Activated naive CD4-positive, alpha-beta T cell treated with anti-CD3 and anti-CD28 coated beads, Interleukin-2, amount 50 U/mL, for 24 hours (primary cell): ENCODE data around the gene YKT6.
"Not testable (repeated sequence)": the region's sequence is repeated elsewhere in the genome, so short reads cannot be mapped to it uniquely, and the experiment has no call there.

Source experiments
- H3K27ac Mint-ChIP-seq: one replicate; pipeline ENCODE4 v1.8.0; 2021; ENCODE audit warnings: mild to moderate bottlenecking, mixed read lengths
- H3K27me3 Mint-ChIP-seq: one replicate; pipeline ENCODE4 v1.8.0; 2021; ENCODE audit warnings: mixed read lengths
- H3K36me3 Mint-ChIP-seq: one replicate; pipeline ENCODE4 v1.8.0; 2021; ENCODE audit warnings: mixed read lengths
- H3K4me1 Mint-ChIP-seq: one replicate; pipeline ENCODE4 v1.8.0; 2021; ENCODE audit warnings: mixed read lengths
- H3K4me3 Mint-ChIP-seq: one replicate; pipeline ENCODE4 v1.8.0; 2021; ENCODE audit warnings: mild to moderate bottlenecking, mixed read lengths
- H3K9me3 Mint-ChIP-seq: one replicate; pipeline ENCODE4 v1.8.0; 2021; ENCODE audit warnings: mixed read lengths

Gene YKT6

DNA sequence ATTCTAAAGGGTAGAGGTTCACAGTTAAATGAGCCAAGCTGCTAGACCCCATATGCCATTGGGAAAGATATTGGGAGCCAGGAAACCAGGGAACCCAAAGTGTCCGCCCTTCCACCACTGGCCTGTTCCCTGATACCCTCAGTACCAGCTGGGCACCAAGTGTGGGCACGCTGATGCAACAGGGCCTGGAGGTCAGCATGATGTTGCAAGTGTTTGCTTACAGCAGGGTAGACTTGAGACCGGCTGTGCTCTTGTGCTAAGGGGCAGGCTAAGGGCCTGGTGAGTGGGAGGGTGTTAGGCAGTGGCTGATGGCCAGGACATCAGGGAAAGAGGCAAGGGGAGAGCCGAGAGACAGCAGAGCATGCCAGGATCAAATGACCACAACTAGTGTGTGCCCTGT, 38.6 kb upstream of the YKT6 start:
- peaks cover 2% of the 10 kb centered on the region for H3K4me1 Mint-ChIP-seq
- no peak overlapping the region for H3K4me3 Mint-ChIP-seq
- peak overlapping the region; percentile 19 for H3K27ac Mint-ChIP-seq

GRCh38 chr7:44162785-44163395, 37.9 kb upstream of the YKT6 start:
- H3K27ac Mint-ChIP-seq, result no peak overlapping the region

More for the DNA sequence above, 38.6 kb upstream of the YKT6 start:
- H3K27me3 Mint-ChIP-seq, result no peaks in the 10 kb centered on the region
- peaks cover 6% of the 10 kb centered on the region for H3K9me3 Mint-ChIP-seq
- peaks cover 1% of the 10 kb centered on the region for H3K36me3 Mint-ChIP-seq

DNA sequence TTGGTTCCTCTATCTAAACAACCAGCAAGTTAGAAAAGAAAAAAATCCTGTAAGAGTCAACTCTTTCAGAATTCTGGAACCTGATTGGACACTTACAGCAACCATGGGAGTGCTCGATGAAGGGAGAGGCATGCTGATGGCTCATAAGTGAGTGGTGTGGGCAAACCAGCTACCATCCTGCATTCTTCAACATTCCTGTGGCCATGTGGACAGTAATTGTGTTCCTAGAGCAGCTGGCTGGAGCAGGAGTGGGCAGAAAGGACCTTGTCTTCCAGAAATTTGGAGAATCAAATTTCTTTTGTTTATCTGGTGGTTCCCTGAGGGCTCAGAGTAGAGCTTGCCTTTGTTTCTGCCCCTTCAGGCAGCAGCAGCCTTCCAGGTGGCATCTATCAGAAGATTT, 37.2 kb upstream of the YKT6 start:
- Mint-ChIP-seq H3K4me3 (no peak overlapping the region), H3K36me3 (peaks cover 1% of the 10 kb centered on the region), H3K27ac (no peak overlapping the region), H3K9me3 (peaks cover 6% of the 10 kb centered on the region), H3K27me3 (no peaks in the 10 kb centered on the region), H3K4me1 (peaks cover 10% of the 10 kb centered on the region)

More at GRCh38 chr7:44162785-44163395, 37.9 kb upstream of the YKT6 start:
- Mint-ChIP-seq H3K4me1 (peaks cover 9% of the 10 kb centered on the region), H3K36me3 (peaks cover 1% of the 10 kb centered on the region), H3K27me3 (no peaks in the 10 kb centered on the region), H3K9me3 (peaks cover 6% of the 10 kb centered on the region), H3K4me3 (no peak overlapping the region)

DNA sequence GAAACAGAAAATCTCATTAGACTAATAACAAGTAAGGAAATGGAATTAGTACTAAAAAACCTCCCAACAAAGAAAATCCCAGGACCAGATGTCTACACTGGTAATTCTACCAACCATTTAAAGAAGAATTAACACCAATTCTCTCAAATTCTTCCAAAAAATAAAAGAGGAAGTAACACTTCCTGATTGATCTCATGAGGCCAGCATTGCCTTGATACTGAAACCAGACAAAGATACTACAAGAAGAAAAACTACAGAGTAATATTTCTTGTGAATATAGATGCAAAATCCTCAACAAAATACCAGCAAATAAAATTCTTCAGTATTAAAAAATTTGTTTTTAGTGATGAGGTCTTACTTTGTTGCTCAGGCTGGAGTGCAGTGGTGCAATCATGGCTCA, 32.9 kb upstream of the YKT6 start:
- peaks cover 1% of the 10 kb centered on the region for H3K36me3 Mint-ChIP-seq
- no peaks in the 10 kb centered on the region for H3K27me3 Mint-ChIP-seq
- H3K4me3 Mint-ChIP-seq, result no peak overlapping the region
- no peak overlapping the region for H3K27ac Mint-ChIP-seq
- peaks cover 14% of the 10 kb centered on the region for H3K4me1 Mint-ChIP-seq
- H3K9me3 Mint-ChIP-seq, result peaks cover 6% of the 10 kb centered on the region

- H3K4me1 Mint-ChIP-seq, result peaks cover 14% of the 10 kb centered on the region
- not testable (repeated sequence) for H3K9me3 Mint-ChIP-seq, H3K36me3 Mint-ChIP-seq, H3K27ac Mint-ChIP-seq, H3K4me3 Mint-ChIP-seq, H3K27me3 Mint-ChIP-seq
These were observed 28.9 kb upstream of the YKT6 start for GRCh38 chr7:44171901-44172300.

- H3K27ac Mint-ChIP-seq, result no peak overlapping the region
- H3K4me1 Mint-ChIP-seq, result peaks cover 10% of the 10 kb centered on the region
- H3K36me3 Mint-ChIP-seq, result no peaks in the 10 kb centered on the region
- peaks cover 4% of the 10 kb centered on the region for H3K27me3 Mint-ChIP-seq
- no peaks in the 10 kb centered on the region for H3K9me3 Mint-ChIP-seq
- H3K4me3 Mint-ChIP-seq, result no peak overlapping the region
These were observed 28.4 kb upstream of the YKT6 start for GRCh38 chr7:44172352-44172751.

DNA sequence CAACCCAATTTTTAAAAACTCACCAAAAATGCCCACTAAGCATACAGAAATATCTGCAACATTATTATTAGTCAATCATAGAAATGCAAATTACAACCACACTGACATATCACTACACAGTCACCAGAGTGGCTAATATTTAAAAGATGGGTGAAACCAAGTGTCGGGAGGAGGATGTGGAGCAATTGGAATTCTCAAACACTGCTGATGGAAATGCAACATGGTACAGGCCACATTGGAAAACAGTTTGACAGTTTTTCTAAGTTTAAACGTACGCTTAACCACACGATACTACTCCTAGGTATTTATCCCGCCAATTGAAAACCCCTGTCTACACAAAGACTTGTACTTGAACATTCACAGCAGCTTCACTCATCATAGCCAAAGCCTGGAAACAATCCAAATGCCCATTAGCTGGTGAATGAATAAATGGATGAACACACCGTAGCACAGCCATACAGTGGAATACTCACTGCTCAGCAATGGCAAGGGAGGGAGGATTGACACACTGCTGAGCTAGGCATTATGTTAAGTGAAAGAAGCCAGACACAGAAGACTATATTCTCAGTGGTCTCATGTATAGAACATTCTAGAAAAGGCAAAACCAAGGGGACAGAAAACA, 27.9 kb upstream of the YKT6 start:
- Mint-ChIP-seq H3K36me3 (no peaks in the 10 kb centered on the region), H3K9me3 (no peaks in the 10 kb centered on the region), H3K27ac (no peak overlapping the region), H3K4me1 (peaks cover 4% of the 10 kb centered on the region), H3K27me3 (peaks cover 4% of the 10 kb centered on the region), H3K4me3 (no peak overlapping the region)

GRCh38 chr7:44173911-44174693, 26.7 kb upstream of the YKT6 start:
- no peak overlapping the region for H3K4me3 Mint-ChIP-seq
- peaks cover 4% of the 10 kb centered on the region for H3K27me3 Mint-ChIP-seq
- H3K36me3 Mint-ChIP-seq, result no peaks in the 10 kb centered on the region
- H3K4me1 Mint-ChIP-seq, result no peaks in the 10 kb centered on the region
- no peaks in the 10 kb centered on the region for H3K9me3 Mint-ChIP-seq
- no peak overlapping the region for H3K27ac Mint-ChIP-seq

DNA sequence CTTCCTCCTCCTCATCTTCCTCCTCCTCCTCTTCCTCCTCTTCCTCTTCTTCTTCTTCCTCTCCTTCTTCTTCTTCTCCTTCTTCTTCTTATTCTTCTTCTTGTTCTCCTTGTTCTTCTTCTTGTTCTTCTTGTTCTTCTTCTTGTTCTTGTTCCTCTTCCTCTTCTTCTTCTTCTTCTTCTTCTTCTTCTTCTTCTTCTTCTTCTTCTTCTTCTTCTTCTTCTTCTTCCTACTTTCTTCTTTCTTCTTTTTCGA, 26.2 kb upstream of the YKT6 start:
- not testable (repeated sequence) for H3K4me1 Mint-ChIP-seq, H3K27me3 Mint-ChIP-seq, H3K36me3 Mint-ChIP-seq, H3K9me3 Mint-ChIP-seq, H3K4me3 Mint-ChIP-seq, H3K27ac Mint-ChIP-seq

DNA sequence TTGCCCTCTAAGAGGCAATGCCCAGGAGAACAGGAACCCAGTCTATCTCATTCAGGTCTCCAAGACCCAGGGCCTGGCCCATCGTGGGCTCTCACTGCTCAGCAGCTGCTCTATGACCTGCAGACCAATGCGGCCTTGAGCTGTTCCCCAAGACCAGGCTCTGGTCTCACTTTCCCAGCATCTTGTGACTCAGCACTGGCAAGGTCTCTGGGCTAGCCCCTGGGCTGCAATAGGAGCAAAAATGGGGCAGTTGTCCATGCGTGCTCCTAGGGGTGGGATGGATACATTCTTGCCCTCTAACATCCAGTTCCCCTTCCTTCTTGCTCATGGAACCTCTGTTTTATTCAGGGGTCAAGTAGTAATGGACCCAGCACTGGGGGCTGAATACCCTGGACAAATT, 25.0 kb upstream of the YKT6 start:
- Mint-ChIP-seq H3K4me1 (no peaks in the 10 kb centered on the region), H3K27ac (no peak overlapping the region), H3K9me3 (no peaks in the 10 kb centered on the region), H3K4me3 (no peak overlapping the region), H3K27me3 (peaks cover 4% of the 10 kb centered on the region), H3K36me3 (no peaks in the 10 kb centered on the region)

DNA sequence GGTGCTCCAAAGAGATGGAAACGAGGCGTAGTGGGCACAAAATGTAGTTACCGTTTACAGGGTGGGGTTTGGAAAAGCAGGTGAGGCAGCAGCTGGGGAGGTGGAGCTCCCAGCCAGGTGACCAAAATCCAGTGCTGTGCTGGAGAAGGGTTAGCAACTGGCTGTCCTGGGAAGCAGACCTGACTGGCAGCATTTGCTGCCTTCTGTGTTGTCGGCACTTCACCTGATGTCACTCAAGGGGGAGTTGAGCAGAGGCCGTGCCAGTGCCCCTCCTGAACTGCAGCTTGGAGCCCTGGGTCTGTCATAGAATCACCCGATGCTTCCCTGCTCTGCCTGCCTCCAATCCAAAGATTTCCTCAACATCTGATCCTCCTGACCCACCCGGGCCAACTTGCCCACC, 24.3 kb upstream of the YKT6 start:
- no peak overlapping the region for H3K27ac Mint-ChIP-seq

GRCh38 chr7:44177570-44178131, 23.1 kb upstream of the YKT6 start:
- peaks cover 4% of the 10 kb centered on the region for H3K27me3 Mint-ChIP-seq
- H3K9me3 Mint-ChIP-seq, result peaks cover 5% of the 10 kb centered on the region
- H3K27ac Mint-ChIP-seq, result no peak overlapping the region
- no peaks in the 10 kb centered on the region for H3K36me3 Mint-ChIP-seq
- H3K4me3 Mint-ChIP-seq, result no peak overlapping the region
- H3K4me1 Mint-ChIP-seq, result no peaks in the 10 kb centered on the region

More for the DNA sequence above, 24.3 kb upstream of the YKT6 start:
- Mint-ChIP-seq H3K9me3 (peaks cover 5% of the 10 kb centered on the region), H3K4me3 (no peak overlapping the region), H3K4me1 (no peaks in the 10 kb centered on the region), H3K36me3 (no peaks in the 10 kb centered on the region), H3K27me3 (peaks cover 4% of the 10 kb centered on the region)

DNA sequence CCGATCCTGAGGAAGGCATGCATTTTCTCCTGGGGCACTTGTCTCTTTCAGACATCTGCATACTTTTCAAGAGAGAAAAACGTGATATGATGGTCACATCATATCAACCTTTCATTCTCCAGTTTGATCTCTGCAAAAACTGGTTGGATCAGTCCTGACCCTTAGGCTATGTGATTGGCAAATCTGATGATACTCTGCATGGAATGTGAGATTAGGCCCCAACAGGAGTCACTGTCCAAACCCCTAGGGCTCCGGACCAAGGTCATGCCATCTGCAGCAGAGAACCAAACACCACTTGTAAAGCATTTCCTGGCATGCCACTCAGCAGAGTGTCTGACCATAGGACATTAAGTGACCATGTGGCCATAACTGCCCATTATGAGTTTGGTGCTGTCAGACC, 20.1 kb upstream of the YKT6 start:
- H3K27ac Mint-ChIP-seq, result no peak overlapping the region
- peaks cover 2% of the 10 kb centered on the region for H3K27me3 Mint-ChIP-seq
- H3K4me3 Mint-ChIP-seq, result no peak overlapping the region
- H3K36me3 Mint-ChIP-seq, result no peaks in the 10 kb centered on the region
- H3K9me3 Mint-ChIP-seq, result peaks cover 5% of the 10 kb centered on the region
- H3K4me1 Mint-ChIP-seq, result no peaks in the 10 kb centered on the region

DNA sequence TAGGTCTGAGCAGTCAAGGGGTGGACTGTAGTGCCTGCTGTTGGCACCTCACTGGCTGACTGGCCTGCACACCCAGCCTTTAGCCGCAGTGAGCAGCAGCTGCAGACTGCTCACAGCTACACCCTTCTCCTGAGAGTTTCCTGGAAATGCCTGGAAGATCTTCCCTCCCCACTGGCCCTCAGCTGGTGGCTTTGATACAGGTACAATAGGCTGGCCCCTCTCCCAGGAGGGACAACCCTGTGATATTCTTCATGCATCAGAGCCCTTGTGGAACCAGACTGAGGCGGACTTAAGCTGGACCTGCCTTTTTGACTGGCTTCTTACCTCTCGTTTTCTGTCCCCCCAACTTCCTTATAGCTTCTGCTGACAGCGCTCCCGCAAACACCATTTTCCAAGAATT, 18.0 kb upstream of the YKT6 start:
- H3K27ac Mint-ChIP-seq, result no peak overlapping the region
- no peaks in the 10 kb centered on the region for H3K27me3 Mint-ChIP-seq
- no peak overlapping the region for H3K4me3 Mint-ChIP-seq
- H3K36me3 Mint-ChIP-seq, result no peaks in the 10 kb centered on the region
- H3K9me3 Mint-ChIP-seq, result peaks cover 5% of the 10 kb centered on the region
- no peaks in the 10 kb centered on the region for H3K4me1 Mint-ChIP-seq

- H3K4me1 Mint-ChIP-seq, result no peaks in the 10 kb centered on the region
- no peak overlapping the region for H3K4me3 Mint-ChIP-seq
- peaks cover 5% of the 10 kb centered on the region for H3K9me3 Mint-ChIP-seq
- H3K27ac Mint-ChIP-seq, result no peak overlapping the region
- H3K27me3 Mint-ChIP-seq, result no peaks in the 10 kb centered on the region
- no peaks in the 10 kb centered on the region for H3K36me3 Mint-ChIP-seq
These were observed 17.4 kb upstream of the YKT6 start for GRCh38 chr7:44183386-44183785.

- no peak overlapping the region for H3K27ac Mint-ChIP-seq
- H3K9me3 Mint-ChIP-seq, result peaks cover 5% of the 10 kb centered on the region
- no peaks in the 10 kb centered on the region for H3K36me3 Mint-ChIP-seq
- no peaks in the 10 kb centered on the region for H3K27me3 Mint-ChIP-seq
- no peaks in the 10 kb centered on the region for H3K4me1 Mint-ChIP-seq
- H3K4me3 Mint-ChIP-seq, result no peak overlapping the region
These were observed 16.4 kb upstream of the YKT6 start for GRCh38 chr7:44184206-44184872.
